HG03521 (cell line): ENCODE data around the gene PAK1IP1.
"Not testable (repeated sequence)": the region's sequence is repeated elsewhere in the genome, so short reads cannot be mapped to it uniquely, and the experiment has no call there.

Experiments used
- ATAC-seq: cut with Tn5 transposase; IDR thresholded peaks from one replicate; pipeline ENCODE4 v1.9.1; 2021; ENCODE audit warnings: mild to moderate bottlenecking, moderate library complexity; ENCODE audit not compliant: unreplicated experiment

Gene PAK1IP1

DNA sequence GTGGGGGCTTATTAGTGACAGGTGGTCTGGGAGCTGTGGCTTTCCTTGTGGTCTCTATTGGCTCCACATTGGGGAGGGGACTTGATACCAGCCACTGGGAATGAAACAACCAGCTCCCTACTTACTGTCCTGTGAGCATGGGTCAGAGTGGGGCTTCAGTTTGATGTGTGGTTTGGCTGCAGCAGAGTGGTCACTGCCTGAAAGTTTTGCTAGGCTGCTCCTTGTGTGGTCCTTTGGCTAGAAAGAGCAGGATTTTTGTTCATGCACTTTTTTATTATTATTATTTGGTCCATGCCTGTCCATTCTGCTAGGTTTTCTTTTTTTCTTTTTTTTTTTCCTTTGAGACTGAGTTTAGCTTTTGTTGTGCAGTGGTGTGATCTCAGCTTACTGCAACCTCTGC, 45.3 kb downstream of the PAK1IP1 start:
- no peak for ATAC-seq

DNA sequence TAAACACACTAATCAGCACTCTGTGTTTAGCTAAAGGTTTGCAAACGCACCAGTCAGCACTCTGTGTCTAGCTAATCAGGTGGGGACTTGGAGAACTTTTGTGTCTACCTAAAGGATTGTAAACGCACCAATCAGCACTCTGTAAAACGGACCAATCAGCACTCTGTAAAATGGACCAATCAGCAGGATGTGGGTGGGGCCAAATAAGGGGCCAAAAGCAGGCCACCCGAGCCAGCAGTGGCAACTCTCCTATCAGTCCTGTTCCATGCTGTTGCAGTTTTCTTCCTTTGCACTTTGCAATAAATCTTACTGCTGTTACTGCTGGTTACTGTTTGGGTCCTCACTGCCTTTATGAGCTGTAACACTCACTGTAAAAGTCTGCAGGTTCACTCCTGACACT, 46.9 kb downstream of the PAK1IP1 start:
- ATAC-seq = not testable (repeated sequence)

DNA sequence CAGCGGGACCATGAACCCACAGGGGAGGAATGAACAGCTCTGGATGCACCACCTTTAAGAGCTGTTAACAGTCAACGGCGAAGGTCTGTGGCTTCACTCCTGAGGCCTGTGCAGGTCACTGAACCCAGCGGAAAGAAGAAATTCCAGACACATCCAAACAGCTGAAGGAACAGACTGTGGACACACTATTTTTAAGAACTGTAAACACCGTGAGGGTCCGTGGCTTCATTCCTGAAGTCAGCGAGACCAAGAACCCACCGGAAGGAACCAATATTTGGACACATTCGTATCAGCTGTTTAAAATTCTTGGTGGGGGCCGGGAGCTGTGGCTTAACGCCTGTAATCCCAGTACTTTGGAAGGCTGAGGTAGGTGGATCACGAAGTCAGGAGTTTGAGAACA, 47.5 kb downstream of the PAK1IP1 start:
- ATAC-seq = no peak

GRCh38 chr6:10743515-10743914, 48.7 kb downstream of the PAK1IP1 start:
- ATAC-seq = no peak

- no peak for ATAC-seq
Measured at GRCh38 chr6:10745116-10745515, 50.3 kb downstream of the PAK1IP1 start.

DNA sequence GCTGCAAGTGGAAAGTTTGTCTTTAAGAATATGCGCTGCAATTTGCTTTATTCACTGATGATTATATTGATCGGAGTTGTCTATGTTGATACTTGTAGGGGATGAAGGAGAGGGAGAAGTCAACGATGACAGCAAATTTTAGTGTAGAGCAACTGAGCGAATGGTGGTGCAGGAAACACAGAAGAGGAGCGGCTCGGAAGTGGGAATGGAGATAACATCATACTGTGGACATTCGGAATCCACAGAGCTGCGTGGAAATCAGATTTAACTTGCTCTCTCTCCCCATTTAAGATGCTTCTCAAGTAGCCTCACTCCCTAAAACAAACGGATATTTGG, 52.1 kb downstream of the PAK1IP1 start:
- ATAC-seq = no peak

- peak; percentile 94 for ATAC-seq
Measured at GRCh38 chr6:10747251-10747972, 52.6 kb downstream of the PAK1IP1 start, which contains the start of gene TMEM14B. TSS of gene TMEM14B (plus strand) at chr6:10747805. CDS start at chr6:10749246, 1,441 bp downstream.

GRCh38 chr6:10749734-10750133, 55.0 kb downstream of the PAK1IP1 start:
- no peak for ATAC-seq

DNA sequence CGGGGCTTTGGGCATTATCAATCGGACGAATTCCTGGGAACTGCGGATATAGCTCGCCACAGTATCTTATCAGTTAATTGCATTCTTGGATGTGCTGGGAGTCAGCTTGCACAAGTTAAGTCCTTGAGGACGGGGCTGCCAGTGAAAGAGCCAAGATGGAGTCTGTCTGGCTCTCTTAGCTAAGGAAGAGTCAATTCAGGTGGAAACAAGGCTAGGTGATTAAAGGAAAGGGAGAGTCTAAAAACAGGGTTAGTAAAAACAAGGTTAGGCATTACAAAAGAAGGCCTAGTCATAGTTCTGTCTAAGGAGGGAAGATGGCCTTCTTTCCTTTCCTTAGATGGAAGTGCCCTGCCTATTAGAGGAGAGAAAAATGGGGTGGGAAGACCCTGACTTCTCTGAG, 55.8 kb downstream of the PAK1IP1 start:
- not testable (repeated sequence) for ATAC-seq

DNA sequence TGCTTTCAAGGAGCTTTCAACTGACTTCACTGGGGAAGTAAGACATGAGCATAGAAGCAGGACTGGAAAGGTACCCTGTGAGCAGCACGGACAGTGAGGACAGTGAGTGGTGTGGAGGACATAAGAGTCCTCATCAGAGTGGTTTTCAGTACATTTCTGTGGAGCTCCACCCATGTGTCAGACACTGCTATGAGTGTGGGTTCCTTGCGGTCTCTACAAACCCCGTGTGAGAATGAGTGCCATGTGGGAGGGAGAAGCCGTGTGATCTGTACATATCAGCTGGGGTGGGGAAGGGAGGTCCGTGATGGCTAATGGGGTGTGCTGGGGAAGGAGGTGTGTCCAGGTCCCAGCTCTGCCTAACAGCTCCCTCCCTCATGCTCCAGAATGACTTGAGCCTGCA, 57.0 kb downstream of the PAK1IP1 start:
- not testable (repeated sequence) for ATAC-seq

DNA sequence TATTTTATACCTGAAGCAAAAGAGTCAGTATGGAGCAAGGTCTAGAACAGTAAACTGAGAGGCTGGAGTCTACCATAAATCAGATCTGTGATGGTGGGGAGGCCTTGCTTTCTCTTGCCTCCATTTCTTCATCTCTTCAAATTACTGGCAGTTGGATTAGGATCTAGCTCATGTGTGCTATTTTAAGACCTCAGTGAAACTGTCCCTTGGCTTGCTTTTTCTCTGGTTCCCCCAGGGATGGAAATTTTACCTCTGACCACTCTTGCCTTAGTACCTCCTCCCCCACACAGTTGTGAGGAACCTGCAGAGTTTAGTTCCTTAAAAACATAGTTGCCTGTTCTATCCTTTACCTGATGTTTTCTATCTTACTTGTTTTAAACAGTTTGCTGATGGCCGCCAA, 61.3 kb downstream of the PAK1IP1 start:
- no peak for ATAC-seq
